BJ (cell line): ENCODE results near the gene PLEKHB1. TPM values are rescaled to one million over a fixed set of nuclear protein-coding genes. Genes with fewer than 3 reads are reported as not detected.

ENCODE experiments used
- CTCF ChIA-PET: fragments of 350-600 bp; formaldehyde crosslinking; extraction: SDS; loops from one replicate; lab custom pipeline; 2021; ENCODE audit warnings: antibody characterized with exemption, inconsistent platforms; lab: Yijun Ruan, JAX
- POLR2A ChIA-PET: fragments of 300-600 bp; sonication (Branson Sonifier 250); formaldehyde crosslinking; extraction: SDS; loops from one replicate; lab custom pipeline; 2021; ENCODE audit warnings: antibody characterized with exemption; lab: Charles Lee
- DNase-seq: peaks from one replicate; pipeline ENCODE4 v3.0.0-alpha.2; 2011; ENCODE audit warnings: low read depth
- H3K27me3 ChIP-seq: 2 replicates; pipeline ENCODE4 v1.6.0; 2011; ENCODE audit warnings: low read length; ENCODE audit not compliant: control insufficient read depth, insufficient read depth
- H3K36me3 ChIP-seq: 2 replicates; pipeline ENCODE4 v1.5.1; 2011; ENCODE audit warnings: low read length; ENCODE audit not compliant: control insufficient read depth, insufficient read depth
- H3K4me3 ChIP-seq: 2 replicates; pipeline ENCODE4 v1.5.1; 2011; ENCODE audit warnings: low read depth, mild to moderate bottlenecking, control low read depth, low read length
- polyA plus RNA-seq: library from polyadenylated mRNA; depleted of rRNA; stranded (reverse); fragments of >200 nt; gene quantifications from 2 replicates; pipeline ENCODE4 v1.2.3, GENCODE V29; 2011
- TF ChIP-seq, protein P1 (sequence below): IDR thresholded peaks from 2 replicates; pipeline ENCODE4 v1.5.1; 2011; ENCODE audit warnings: low read depth, mild to moderate bottlenecking, control low read depth, inconsistent platforms, low read length, moderate library complexity; ENCODE audit not compliant: insufficient read depth

PLEKHB1 gene
- polyA plus RNA-seq, 1 experiment, result 0.40 TPM

DNA sequence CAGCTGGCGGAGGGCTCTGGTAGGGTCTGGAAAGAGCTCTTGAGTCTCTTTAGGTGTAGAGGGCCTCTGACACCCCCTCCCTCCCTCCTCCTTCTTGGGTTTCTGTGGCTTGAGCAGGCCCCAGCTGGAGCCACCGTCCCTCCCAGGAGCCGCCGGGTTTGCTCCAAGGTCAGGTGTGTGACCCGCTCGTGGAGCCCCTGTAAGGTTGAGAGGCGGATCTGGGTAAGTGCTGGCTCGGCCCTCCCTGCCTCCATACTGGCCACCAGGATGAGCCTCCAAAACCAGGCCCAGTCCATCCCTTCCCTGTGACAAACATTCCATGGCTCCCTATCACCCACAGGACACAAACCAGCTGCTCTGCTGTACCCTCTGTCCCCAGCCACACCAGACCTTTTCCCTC, 9.3 kb downstream of the PLEKHB1 start:
- ChIA-PET POLR2A (no interaction called here), CTCF (interaction anchor here (0.9 to 1.3 kb wide), 2 partner anchors 30 to 50 kb away, joined by 3 to 4 read pairs; no protein-coding TSS in a partner anchor)
- Histone ChIP-seq H3K36me3 (no peaks in the 10 kb centered on the region), H3K4me3 (no peak overlapping the region), H3K27me3 (peaks cover 4% of the 10 kb centered on the region; the same call in 1 of the 2 replicates)
- DNase-seq, result no peak
- TF ChIP-seq, protein P1, sequence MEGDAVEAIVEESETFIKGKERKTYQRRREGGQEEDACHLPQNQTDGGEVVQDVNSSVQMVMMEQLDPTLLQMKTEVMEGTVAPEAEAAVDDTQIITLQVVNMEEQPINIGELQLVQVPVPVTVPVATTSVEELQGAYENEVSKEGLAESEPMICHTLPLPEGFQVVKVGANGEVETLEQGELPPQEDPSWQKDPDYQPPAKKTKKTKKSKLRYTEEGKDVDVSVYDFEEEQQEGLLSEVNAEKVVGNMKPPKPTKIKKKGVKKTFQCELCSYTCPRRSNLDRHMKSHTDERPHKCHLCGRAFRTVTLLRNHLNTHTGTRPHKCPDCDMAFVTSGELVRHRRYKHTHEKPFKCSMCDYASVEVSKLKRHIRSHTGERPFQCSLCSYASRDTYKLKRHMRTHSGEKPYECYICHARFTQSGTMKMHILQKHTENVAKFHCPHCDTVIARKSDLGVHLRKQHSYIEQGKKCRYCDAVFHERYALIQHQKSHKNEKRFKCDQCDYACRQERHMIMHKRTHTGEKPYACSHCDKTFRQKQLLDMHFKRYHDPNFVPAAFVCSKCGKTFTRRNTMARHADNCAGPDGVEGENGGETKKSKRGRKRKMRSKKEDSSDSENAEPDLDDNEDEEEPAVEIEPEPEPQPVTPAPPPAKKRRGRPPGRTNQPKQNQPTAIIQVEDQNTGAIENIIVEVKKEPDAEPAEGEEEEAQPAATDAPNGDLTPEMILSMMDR, result no peak

DNA sequence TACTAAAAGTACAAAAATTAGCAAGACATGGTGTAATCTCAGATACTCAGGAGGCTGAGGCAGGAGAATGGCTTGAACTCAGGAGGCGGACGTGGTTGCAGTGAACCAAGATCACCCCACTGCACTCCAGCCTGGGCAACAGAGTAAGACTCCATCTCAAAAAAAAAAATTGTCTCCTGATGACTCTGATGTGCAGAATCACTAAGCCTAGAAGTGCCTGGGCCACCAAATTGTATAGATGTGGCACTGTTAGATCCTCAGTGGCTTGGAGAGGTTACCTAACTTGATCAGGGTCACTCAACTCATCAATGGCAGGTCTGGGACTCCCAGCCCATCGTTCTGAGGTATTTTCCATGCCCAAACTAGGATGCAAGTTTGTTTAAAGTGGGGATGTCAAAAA, 10.6 kb downstream of the PLEKHB1 start:
- H3K36me3 ChIP-seq, result no peaks in the 10 kb centered on the region
- TF ChIP-seq, protein P1, result no peak
- H3K4me3 ChIP-seq, result no peak overlapping the region
- POLR2A ChIA-PET, result no interaction called here
- peaks cover 4% of the 10 kb centered on the region; the same call in 1 of the 2 replicates for H3K27me3 ChIP-seq
- no peak for DNase-seq
- CTCF ChIA-PET, result interaction anchor here (0.6 to 0.7 kb wide), 2 partner anchors 265 to 322 kb away, joined by 3 to 4 read pairs; no protein-coding TSS in a partner anchor

DNA sequence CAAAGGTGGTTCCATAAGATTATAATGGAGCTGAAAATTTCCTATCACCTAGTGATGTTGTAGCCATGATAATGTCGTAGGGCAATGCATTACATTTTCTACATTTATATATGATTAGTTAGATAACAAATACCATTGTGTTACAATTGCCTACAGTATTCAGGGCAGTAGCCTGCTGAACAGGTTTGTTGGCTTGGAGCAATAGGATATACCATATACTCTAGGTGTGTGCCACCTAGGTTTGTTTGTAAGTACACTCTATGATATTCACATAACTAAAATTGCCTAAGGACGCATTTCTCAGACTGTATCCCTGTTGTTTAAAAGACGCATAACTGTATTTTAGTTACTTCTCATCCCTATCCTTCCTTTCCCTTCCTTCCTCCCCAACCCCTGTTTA, 13.6 kb downstream of the PLEKHB1 start:
- Histone ChIP-seq H3K27me3 (no peaks in the 10 kb centered on the region), H3K36me3 (no peaks in the 10 kb centered on the region), H3K4me3 (no peak overlapping the region)
- CTCF ChIA-PET, result interaction anchor here (0.8 to 7.1 kb wide), 32 partner anchors 11 to 372 kb away, joined by 3 to 100 read pairs (median 8); partner anchors contain the start of gene PLEKHB1
- POLR2A ChIA-PET, result interaction anchor here (0.6 kb wide), 1 partner anchor 228 kb away, joined by 3 read pairs; no protein-coding TSS in a partner anchor
- TF ChIP-seq, protein P1, result no peak
- DNase-seq, result no peak

DNA sequence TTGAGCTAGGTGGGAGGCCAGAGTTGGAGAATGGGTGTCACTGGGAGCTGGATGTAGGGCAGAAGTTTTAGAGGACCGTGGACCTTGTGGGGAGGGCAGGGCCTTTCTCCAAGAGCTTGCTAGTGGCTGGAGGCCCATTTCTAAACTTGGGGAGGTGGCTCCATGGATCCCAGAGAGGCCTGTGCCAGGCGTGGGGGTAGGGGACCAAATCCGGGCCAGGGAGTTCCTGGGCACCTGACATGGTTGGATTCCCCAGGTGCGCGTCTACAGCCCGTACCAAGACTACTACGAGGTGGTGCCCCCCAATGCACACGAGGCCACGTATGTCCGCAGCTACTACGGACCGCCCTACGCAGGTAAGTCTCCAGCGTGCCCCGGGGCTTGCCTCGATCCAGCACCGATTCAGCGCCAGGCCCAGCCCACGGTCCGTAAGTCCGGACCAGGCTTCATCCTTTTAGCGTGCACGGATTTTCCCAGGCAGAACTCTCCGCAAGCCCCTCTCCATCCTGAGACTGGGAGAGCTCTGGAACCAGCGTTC, 14.2 kb downstream of the PLEKHB1 start:
- Histone ChIP-seq H3K4me3 (peak overlapping the region; percentile 40), H3K36me3 (no peaks in the 10 kb centered on the region), H3K27me3 (no peaks in the 10 kb centered on the region)
- no peak for DNase-seq
- POLR2A ChIA-PET, result no interaction called here
- TF ChIP-seq, protein P1, result no peak
- CTCF ChIA-PET, result interaction anchor here (0.7 to 7.1 kb wide), 50 partner anchors 9 to 373 kb away, joined by 3 to 100 read pairs (median 5); partner anchors contain the start of gene PLEKHB1

DNA sequence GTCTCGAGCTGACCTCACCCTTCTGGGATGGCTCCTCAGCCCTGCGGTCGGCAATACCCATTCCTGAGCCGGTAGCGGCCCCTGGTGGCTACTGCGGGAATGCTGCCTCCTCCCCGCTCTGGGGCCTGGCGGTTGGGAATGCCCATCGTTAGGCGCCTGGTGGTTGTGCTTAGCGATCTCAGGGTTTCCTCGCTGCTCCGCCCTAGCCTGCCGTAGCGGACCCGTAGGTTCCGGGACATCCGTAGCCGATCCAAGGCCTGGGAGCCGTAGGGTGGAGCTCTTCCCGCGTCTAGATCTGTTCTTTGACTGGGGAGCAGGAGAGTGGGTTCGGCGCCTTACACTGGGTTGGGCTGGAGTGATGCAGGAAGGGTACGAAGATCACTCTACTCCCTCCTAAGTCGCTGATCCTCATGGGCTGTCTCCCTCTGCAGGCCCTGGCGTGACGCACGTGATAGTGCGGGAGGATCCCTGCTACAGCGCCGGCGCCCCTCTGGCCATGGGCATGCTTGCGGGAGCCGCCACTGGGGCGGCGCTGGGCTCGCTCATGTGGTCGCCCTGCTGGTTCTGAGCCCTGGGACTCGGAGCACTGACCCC, 14.8 kb downstream of the PLEKHB1 start:
- H3K36me3 ChIP-seq, result no peaks in the 10 kb centered on the region
- peak overlapping the region; percentile 40 for H3K4me3 ChIP-seq
- TF ChIP-seq, protein P1, result peak; percentile 96
- CTCF ChIA-PET, result interaction anchor here (0.6 to 7.1 kb wide), 57 partner anchors 8 to 1129 kb away, joined by 3 to 100 read pairs (median 4); partner anchors contain the start of gene PLEKHB1
- peak; percentile 20 for DNase-seq
- POLR2A ChIA-PET, result no interaction called here
- no peaks in the 10 kb centered on the region for H3K27me3 ChIP-seq
